ENCODE data around the gene SKAP2. TPM values are rescaled to one million over a fixed set of nuclear protein-coding genes. Genes with fewer than 3 reads are reported as not detected.

SKAP2 gene
- 8.0 TPM for total RNA-seq
- long read RNA-seq, partial matches to known transcripts, result 0 of 5 reads
- long read RNA-seq, other reads (novel, unspliced or antisense), result 1 of 5 reads

- intact Hi-C loops (cut with DNase I), result no loop called here
- DNase-seq (ENCODE audit: missing footprints) (peak; percentile 99), ATAC-seq (peak; percentile 99)
Observed at GRCh38 chr7:26864309-26865093, at the start of gene SKAP2. Gene SKAP2 (minus strand): TSS chr7:26864590. CDS start chr7:26864429, 161 bp downstream.

DNA sequence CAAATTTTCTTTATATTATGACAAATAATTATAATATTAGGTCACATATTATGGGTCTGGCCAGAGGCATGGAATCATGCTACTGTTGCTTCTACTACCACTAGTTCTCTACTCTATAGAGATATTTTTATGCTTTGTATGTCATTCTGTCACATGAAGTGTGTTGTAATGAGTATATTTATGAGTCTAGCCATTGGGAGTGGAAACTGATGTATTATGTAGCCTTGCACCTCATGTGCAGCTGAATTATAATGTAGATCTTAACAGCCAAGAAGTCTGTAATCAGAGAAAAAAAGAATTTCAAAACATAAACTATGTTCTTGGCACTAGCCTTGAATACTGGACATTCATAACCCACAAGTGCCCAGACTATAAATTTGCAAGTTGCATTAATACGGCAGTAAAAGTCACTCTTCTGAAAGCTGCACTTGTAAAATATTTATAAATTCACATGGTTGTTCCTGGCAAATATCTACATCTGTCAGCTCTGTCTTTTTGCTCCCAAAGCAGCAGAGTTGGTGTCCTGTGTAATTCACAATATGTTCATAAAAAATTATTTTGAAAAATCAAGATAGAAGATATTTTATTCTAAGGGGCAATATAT lies 48.6 kb upstream of the SKAP2 start:
- DNase-seq (ENCODE audit: missing footprints) (no peak), ATAC-seq (no peak)
- intact Hi-C loops (cut with DNase I), result no loop called here

DNA sequence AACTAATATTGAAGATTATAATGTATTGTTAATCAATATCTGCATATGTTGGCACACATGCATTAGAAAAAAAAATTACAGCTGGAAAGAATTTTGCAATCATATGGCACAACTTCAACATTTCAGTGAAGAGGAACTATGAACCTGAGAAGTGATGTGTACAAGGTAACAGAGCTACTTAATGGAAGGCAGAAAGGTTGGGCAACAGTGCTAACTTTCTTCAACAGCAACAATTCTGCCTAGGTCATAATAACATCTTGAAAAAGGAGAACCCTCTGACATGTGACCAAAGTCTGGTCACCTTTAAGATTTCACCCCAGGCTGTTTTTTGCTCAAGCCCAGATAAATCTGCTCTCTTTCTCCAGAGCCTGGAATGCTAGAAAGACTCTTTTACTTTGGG lies 47.9 kb upstream of the SKAP2 start:
- intact Hi-C loops (cut with DNase I), result no loop called here
- ATAC-seq (no peak), DNase-seq (ENCODE audit: missing footprints) (no peak)

- DNase-seq (ENCODE audit: missing footprints) (peak; percentile 70), ATAC-seq (no peak)
- intact Hi-C loops (cut with DNase I), result no loop called here
Observed at GRCh38 chr7:26910221-26910620, 45.8 kb upstream of the SKAP2 start.

GRCh38 chr7:26900251-26900650 lies 35.9 kb upstream of the SKAP2 start:
- intact Hi-C loops (cut with DNase I), result no loop called here
- no peak for DNase-seq (ENCODE audit: missing footprints)

DNA sequence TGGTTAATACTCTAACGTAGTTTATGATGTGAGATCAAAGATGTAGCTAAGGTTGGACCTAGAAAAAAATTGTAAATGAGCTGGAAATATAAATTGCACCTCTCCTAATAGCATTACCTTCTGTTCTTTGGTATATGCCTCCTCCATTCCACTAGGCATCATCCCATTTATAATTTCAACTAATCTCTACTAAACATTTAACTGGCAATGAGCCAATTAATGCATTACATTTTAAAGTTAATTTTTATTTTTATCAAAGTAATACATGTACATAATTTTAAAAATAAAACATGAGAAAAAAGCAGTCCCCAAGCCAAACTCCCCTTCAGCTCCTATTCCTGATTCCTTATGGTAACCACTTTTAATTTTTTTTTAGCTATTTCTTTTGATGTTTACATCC lies 35.1 kb upstream of the SKAP2 start:
- no peak for DNase-seq (ENCODE audit: missing footprints)
- intact Hi-C loops (cut with DNase I), result no loop called here
- no peak for ATAC-seq

More at GRCh38 chr7:26900251-26900650, 35.9 kb upstream of the SKAP2 start:
- ATAC-seq, result no peak

- ATAC-seq, result no peak
- no peak for DNase-seq (ENCODE audit: missing footprints)
- intact Hi-C loops (cut with DNase I), result no loop called here
Observed at GRCh38 chr7:26898891-26899290, 34.5 kb upstream of the SKAP2 start.

DNA sequence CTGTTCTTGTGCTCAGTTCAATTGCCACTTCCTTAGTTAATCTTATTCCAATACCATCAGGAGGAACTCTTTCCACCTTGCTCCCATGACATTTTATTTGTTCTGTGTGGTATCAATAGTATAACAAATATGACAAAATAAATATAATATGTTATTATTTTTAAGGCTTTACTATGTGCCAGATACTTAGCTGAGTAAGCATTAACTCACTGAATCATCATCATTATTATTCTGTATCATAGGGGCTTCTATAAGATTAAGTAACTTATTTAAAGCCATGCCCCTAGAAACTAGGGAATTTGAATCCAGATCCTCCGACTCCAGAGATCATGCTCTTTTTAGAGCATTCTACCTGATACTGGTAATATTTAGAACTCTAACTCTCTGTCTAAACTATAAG lies 33.5 kb upstream of the SKAP2 start:
- ATAC-seq, result no peak
- intact Hi-C loops (cut with DNase I), result no loop called here
- no peak for DNase-seq (ENCODE audit: missing footprints)

DNA sequence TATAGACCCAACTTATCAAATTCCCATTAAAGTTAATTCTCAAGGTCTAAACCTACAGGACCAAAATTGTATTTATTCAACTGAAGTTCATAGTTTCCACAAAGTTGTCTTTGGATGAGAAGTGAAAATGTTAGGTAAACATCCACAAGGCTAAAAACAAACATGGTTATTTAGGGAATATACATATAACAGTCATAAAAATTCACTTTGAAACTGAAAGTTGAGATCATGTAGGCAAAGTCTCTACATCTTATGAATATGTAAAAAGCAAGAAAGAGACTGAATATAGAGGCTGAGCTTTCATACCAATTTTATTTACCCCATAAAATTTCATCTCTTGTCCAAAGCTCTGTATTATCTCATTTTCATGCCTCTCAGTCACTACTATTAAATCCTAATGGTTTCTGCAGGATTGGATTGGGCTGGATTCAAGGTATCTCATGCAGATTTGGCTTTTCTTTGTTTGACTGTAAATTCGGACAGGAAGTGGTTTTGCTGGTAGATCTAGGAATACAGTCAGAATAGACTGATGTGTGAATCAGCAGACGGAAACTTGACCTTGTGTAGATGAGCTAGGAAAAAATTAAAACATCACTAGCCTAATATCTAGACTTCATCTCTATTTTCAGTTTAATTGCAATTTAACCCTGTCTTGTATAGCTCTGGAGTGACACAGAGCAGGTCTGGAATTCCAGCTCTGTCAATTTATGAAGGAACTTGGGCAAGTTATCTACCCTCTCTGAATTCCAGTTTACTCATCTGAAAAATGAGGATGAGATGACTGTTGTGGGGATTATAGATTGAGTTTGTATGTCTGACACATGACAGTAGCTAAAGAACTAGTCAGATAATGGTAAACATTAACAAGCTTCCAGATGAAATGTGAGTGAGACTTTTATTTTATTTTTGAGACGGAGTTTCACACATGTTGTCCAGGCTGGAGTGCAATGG lies 27.3 kb upstream of the SKAP2 start:
- intact Hi-C loops (cut with DNase I), result no loop called here
- ATAC-seq (no peak), DNase-seq (ENCODE audit: missing footprints) (no peak)

DNA sequence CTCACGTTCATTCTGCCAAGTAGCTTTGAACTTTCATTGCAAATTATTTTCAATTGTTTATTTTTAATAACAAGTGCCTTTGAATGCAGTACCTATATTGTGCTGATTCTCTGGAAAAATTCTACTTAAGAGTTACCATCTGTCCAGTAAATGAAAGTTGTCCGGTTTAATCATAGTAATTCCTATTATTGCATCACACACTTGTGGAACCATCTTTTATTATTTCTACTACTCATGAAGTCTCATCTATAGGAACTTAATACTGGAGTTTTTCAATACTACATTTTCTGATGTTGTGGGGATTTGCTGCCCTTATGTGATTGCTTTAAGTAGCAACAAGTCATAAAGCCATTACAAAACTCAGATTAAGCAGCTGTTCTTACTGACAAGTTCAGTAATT lies 16.5 kb upstream of the SKAP2 start:
- ATAC-seq (no peak), DNase-seq (ENCODE audit: missing footprints) (no peak)
- intact Hi-C loops (cut with DNase I), result no loop called here

GRCh38 chr7:26879671-26880070 lies 15.3 kb upstream of the SKAP2 start:
- DNase-seq (ENCODE audit: missing footprints), result no peak
- ATAC-seq, result no peak
- intact Hi-C loops (cut with DNase I), result no loop called here

GRCh38 chr7:26868841-26869495 lies 4.6 kb upstream of the SKAP2 start:
- DNase-seq (ENCODE audit: missing footprints), result no peak
- ATAC-seq, result no peak
- intact Hi-C loops (cut with DNase I), result no loop called here

- ATAC-seq (peak; percentile 51), DNase-seq (ENCODE audit: missing footprints) (peak; percentile 87)
- intact Hi-C loops (cut with DNase I), result no loop called here
Observed at GRCh38 chr7:26865094-26865388, 651 bp upstream of the SKAP2 start.

GRCh38 chr7:26863518-26864308 lies 677 bp downstream of the SKAP2 start:
- intact Hi-C loops (cut with DNase I), result no loop called here
- DNase-seq (ENCODE audit: missing footprints) (no peak), ATAC-seq (no peak)

DNA sequence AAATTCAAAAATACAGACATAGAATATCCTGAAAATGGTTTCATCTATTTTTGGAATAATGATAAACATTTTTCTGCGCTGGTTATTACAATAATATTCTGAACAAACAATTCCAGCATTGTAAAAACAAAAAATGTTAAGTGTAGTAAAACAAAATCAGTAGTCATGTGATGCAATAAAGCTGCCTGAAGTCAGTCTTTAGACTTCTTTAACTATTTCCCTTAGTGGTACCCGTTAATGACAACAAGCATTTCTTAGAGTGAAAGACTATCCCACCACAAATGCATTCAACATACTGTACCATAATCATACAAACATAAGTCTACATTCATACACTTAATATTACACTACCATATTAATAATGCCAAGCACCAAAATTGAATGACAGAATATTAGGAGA lies 1.6 kb downstream of the SKAP2 start:
- no peak for DNase-seq (ENCODE audit: missing footprints)
- intact Hi-C loops (cut with DNase I), result no loop called here
- ATAC-seq, result no peak

DNA sequence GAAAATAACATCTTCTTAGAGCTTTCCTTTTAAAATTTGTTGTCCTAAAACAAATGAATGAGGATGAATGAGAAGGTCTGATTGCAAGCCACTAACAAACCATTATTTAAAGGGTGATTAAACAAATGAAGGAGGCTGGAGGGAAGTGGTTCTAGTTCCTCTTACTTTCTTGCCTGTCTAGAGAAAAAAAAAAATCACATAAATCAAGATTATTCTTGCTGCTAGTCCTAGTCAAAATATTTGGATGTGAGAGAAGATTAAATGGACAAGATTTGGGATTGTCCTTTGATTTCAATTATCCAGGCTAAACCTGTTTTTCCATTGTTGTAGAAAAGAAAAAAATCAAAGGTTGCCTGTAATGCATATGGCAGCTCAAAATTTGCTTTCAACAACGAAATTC lies 3.3 kb downstream of the SKAP2 start:
- DNase-seq (ENCODE audit: missing footprints), result no peak
- intact Hi-C loops (cut with DNase I), result no loop called here
- ATAC-seq, result no peak

DNA sequence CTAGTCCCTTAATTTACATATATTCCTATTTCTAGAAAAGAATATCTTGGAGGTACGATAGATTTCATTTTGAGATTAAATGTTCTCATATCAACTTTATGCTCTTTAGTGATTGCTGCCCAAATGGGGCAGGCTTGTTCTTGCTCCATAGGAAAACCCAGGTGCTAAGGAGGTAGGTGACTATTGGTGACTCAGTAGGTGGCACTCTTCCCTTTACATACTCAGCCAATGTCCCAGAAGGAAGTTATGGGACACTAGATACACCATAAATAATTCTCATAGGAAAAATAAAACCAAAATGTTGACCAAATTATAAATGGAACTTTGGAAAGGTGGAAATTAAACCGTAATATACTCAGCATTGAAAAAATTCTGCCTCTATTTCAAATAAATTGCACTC lies 4.0 kb downstream of the SKAP2 start:
- no peak for DNase-seq (ENCODE audit: missing footprints)
- ATAC-seq, result no peak
- intact Hi-C loops (cut with DNase I), result no loop called here

DNA sequence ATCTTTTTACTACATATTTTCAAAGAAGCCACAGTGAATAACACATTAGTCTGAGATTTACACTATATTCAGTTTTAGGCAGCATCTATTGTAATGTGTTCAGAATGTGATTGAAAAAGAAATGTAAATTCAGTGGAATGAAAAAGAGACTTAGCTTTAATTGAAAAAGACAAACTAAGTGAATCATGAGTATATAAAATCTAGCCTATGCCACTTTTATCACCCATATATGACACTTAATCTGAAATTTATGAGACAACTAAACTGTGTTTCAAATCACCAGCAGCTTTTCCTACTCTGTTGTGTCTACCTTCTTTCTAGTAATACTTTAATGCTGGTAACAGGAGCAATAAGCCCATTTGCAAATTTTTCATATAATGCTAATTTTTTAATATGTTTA lies 4.7 kb downstream of the SKAP2 start:
- intact Hi-C loops (cut with DNase I), result no loop called here
- DNase-seq (ENCODE audit: missing footprints) (no peak), ATAC-seq (no peak)
